AG09319 (cell line): ENCODE measurements around the gene CD58.

Experiments used
- DNase-seq: peaks from one replicate; pipeline ENCODE4 v3.0.0-alpha.2; 2010; ENCODE audit warnings: low read depth; ENCODE audit errors: extremely low read depth
- TF ChIP-seq, protein P1 (sequence below): IDR thresholded peaks from 2 replicates; pipeline ENCODE4 v1.5.1; 2011; ENCODE audit warnings: low read depth, mild to moderate bottlenecking, inconsistent platforms, low read length, moderate library complexity

Gene CD58

GRCh38 chr1:116515702-116516101 lies 55.1 kb downstream of the CD58 start:
- DNase-seq, result no peak
- TF ChIP-seq, protein P1, sequence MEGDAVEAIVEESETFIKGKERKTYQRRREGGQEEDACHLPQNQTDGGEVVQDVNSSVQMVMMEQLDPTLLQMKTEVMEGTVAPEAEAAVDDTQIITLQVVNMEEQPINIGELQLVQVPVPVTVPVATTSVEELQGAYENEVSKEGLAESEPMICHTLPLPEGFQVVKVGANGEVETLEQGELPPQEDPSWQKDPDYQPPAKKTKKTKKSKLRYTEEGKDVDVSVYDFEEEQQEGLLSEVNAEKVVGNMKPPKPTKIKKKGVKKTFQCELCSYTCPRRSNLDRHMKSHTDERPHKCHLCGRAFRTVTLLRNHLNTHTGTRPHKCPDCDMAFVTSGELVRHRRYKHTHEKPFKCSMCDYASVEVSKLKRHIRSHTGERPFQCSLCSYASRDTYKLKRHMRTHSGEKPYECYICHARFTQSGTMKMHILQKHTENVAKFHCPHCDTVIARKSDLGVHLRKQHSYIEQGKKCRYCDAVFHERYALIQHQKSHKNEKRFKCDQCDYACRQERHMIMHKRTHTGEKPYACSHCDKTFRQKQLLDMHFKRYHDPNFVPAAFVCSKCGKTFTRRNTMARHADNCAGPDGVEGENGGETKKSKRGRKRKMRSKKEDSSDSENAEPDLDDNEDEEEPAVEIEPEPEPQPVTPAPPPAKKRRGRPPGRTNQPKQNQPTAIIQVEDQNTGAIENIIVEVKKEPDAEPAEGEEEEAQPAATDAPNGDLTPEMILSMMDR, result no peak

- no peak for DNase-seq
- TF ChIP-seq, protein P1, result no peak
These were observed 55.9 kb downstream of the CD58 start for GRCh38 chr1:116514708-116515525.

GRCh38 chr1:116513956-116514355 lies 56.9 kb downstream of the CD58 start:
- TF ChIP-seq, protein P1, result no peak
- DNase-seq, result no peak

GRCh38 chr1:116511459-116512019 lies 59.3 kb downstream of the CD58 start:
- no peak for DNase-seq
- TF ChIP-seq, protein P1, result no peak

- DNase-seq, result no peak
- TF ChIP-seq, protein P1, result no peak
These were observed 60.5 kb downstream of the CD58 start for GRCh38 chr1:116510361-116510760.

DNA sequence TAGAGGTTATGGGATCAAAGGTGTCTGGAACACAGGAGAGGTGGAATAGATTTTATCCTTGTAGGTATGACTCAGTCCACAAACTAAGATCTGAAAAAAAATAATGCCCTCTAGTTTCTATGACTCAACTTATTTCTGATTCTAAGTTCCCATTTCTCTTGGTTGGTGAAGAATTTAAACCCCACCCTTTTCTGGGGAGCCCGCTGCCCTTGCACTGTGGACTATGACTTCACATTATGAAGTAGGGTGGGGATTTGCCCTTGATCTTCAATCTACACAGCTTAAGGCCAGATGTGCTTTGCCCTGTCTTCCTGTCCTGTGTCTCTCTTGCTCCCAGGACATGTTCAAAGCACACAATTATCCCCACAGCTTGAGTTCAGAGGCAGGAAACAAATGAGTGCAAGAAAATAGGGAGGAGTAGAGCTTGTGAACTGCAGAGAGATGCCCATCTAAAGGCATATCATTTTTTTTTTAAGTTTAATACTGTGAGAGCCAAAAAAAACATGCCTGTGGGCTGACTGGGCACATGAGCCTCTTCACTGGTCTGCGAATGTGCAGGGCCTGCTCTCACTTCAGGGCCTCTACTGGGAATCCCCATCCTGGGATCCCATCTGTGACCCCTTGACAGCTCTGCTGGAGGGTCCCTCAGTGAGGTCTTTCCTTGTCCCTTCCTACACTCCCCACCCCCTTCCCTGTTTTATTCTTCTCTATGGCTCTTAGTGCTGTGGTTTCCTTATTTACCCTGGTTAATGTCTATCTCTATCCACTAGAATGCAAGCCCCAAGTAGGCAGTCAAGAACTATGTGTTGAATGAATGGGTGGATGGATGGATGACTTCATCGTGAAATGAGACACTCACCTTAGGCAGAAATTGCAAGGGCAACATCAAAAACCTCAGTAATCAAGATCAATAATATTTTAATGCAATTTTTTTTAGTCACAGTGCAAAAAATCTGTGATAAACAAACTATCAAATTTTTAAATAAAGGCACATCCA lies 61.5 kb downstream of the CD58 start:
- TF ChIP-seq, protein P1, result no peak
- DNase-seq, result peak; percentile 47
